Parathyroid adenoma (tissue), 2 donors: ENCODE results near the gene CYB561A3.

ENCODE experiments used
- H2AFZ ChIP-seq: fragments of 300-600 bp; sonication (generic); one replicate; pipeline ENCODE4 v1.7.0; 2017; ENCODE audit warnings: antibody characterized with exemption, mild to moderate bottlenecking
- H3K27ac ChIP-seq: fragments of 300-600 bp; sonication (generic); one replicate; pipeline ENCODE4 v1.7.0; 2017
- H3K27me3 ChIP-seq: fragments of 300-600 bp; sonication (generic); one replicate; pipeline ENCODE4 v1.7.0; 2017; ENCODE audit warnings: low read length; ENCODE audit not compliant: control insufficient read depth, insufficient read depth
- H3K36me3 ChIP-seq: fragments of 300-600 bp; sonication (generic); one replicate; pipeline ENCODE4 v1.7.0; 2017; ENCODE audit warnings: low read length; ENCODE audit not compliant: control insufficient read depth, insufficient read depth
- H3K4me1 ChIP-seq: fragments of 300-600 bp; sonication (generic); one replicate; pipeline ENCODE4 v1.7.0; 2017; ENCODE audit warnings: control low read depth
- H3K4me2 ChIP-seq: fragments of 300-600 bp; sonication (generic); one replicate; pipeline ENCODE4 v1.7.0; 2017; ENCODE audit warnings: low read length
- H3K4me3 ChIP-seq: fragments of 300-600 bp; sonication (generic); one replicate; pipeline ENCODE4 v1.7.0; 2017; ENCODE audit warnings: low read depth, low read length
- H3K79me2 ChIP-seq: fragments of 300-600 bp; sonication (generic); one replicate; pipeline ENCODE4 v1.7.0; 2017; ENCODE audit warnings: control low read depth
- H3K9ac ChIP-seq: fragments of 300-600 bp; sonication (generic); one replicate; pipeline ENCODE4 v1.7.0; 2017; ENCODE audit warnings: mild to moderate bottlenecking
- H3K9me3 ChIP-seq: fragments of 300-600 bp; sonication (generic); one replicate; pipeline ENCODE4 v1.7.0; 2017; ENCODE audit warnings: low read length; ENCODE audit not compliant: control insufficient read depth
- TF ChIP-seq, protein P1 (sequence below): fragments of 300-600 bp; sonication (generic); IDR thresholded peaks from one replicate; pipeline ENCODE4 v1.7.0; 2017; ENCODE audit warnings: antibody characterized with exemption, mild to moderate bottlenecking
- donor health status: primary hyperparathyroidism.

CYB561A3 gene

DNA sequence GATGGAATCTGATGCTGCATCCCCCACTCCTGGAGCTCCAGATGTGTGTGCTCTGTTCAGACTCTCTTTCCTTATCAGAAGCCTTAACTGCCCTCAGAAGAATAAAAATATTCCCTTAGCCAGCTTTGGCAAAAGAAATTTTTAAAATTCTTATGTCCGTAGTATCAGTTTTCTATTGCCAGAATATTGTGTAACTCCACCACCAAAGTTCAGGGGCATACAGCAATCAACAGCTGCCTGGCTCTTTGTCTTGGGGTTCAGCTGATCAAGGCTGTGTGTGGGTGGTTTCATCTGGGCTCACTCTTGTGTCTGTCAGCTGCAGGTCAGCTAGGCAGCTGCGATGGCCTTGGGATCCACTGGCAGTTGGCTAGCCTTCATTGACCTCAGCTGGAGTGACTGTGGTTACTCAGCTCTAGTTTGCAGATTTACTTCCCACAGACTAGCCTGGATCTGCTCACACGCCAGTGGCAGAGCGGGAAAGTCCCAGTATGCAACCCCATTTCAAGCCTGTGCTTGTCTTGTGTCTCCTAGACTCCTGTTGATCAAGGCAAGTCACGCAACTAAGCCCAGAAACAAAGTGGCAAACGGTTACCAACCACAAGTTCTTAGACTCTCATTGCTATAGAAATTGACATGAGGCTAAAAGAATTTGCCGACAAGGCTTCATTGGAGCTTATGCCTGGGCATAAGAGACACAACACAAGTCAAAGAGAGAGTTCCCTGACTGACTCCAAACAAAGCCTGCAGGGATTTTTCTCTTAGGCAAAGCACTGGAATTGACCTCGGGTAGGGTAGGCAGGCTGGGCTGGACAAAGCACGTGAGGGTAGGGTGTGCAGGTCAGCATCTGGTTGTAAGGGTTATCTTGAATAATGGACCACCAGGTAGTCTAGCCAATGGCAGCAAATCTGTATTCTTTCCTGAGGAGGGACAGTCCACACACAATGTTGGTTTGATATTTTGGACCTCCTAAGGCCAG is 8.0 kb upstream of the CYB561A3 start:
- no peaks in the 10 kb centered on the region for H3K79me2 ChIP-seq
- TF ChIP-seq, protein P1, sequence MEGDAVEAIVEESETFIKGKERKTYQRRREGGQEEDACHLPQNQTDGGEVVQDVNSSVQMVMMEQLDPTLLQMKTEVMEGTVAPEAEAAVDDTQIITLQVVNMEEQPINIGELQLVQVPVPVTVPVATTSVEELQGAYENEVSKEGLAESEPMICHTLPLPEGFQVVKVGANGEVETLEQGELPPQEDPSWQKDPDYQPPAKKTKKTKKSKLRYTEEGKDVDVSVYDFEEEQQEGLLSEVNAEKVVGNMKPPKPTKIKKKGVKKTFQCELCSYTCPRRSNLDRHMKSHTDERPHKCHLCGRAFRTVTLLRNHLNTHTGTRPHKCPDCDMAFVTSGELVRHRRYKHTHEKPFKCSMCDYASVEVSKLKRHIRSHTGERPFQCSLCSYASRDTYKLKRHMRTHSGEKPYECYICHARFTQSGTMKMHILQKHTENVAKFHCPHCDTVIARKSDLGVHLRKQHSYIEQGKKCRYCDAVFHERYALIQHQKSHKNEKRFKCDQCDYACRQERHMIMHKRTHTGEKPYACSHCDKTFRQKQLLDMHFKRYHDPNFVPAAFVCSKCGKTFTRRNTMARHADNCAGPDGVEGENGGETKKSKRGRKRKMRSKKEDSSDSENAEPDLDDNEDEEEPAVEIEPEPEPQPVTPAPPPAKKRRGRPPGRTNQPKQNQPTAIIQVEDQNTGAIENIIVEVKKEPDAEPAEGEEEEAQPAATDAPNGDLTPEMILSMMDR = no peak
- no peak overlapping the region for H3K27ac ChIP-seq
- H3K4me1 ChIP-seq = no peaks in the 10 kb centered on the region
- no peaks in the 10 kb centered on the region for H3K36me3 ChIP-seq
- H2AFZ ChIP-seq = no peak overlapping the region
- no peak overlapping the region for H3K4me2 ChIP-seq
- H3K9ac ChIP-seq = no peak overlapping the region
- H3K27me3 ChIP-seq = no peaks in the 10 kb centered on the region
- H3K9me3 ChIP-seq = no peaks in the 10 kb centered on the region
- no peak overlapping the region for H3K4me3 ChIP-seq

DNA sequence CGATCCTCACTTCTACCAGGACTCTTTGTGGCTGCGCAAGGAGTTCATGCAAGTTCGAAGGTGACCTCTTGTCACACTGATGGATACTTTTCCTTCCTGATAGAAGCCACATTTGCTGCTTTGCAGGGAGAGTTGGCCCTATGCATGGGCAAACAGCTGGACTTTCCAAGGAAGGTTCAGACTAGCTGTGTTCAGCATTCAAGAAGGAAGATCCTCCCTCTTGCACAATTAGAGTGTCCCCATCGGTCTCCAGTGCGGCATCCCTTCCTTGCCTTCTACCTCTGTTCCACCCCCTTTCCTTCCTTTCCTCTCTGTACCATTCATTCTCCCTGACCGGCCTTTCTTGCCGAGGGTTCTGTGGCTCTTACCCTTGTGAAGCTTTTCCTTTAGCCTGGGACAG is 7.0 kb upstream of the CYB561A3 start:
- TF ChIP-seq, protein P1 = no peak
- H3K9me3 ChIP-seq = no peaks in the 10 kb centered on the region
- H3K27ac ChIP-seq = no peak overlapping the region
- H3K27me3 ChIP-seq = no peaks in the 10 kb centered on the region
- H2AFZ ChIP-seq = no peak overlapping the region
- H3K36me3 ChIP-seq = no peaks in the 10 kb centered on the region
- H3K9ac ChIP-seq = no peak overlapping the region
- H3K79me2 ChIP-seq = no peaks in the 10 kb centered on the region
- H3K4me3 ChIP-seq = no peak overlapping the region
- no peaks in the 10 kb centered on the region for H3K4me1 ChIP-seq
- H3K4me2 ChIP-seq = no peak overlapping the region

DNA sequence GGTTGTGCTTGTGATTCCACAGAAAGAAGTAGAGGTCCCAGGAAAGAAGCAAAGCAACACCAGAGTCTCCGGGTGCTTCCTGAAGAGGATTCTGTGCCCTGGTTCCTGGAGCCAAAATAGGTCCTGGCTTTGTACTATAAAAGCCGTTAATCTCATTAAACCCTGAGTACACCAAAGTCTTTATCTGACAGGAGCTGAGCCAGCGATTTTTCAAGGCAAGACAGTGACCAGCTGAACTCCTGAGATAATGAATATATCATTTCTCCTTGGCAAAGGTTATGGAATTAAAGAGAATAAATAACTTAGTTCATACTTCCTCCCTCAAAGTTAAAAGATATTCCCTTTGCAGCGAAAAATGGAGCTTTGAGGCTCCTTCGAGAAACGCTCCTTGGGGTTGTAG is 5.7 kb upstream of the CYB561A3 start:
- TF ChIP-seq, protein P1 = no peak

DNA sequence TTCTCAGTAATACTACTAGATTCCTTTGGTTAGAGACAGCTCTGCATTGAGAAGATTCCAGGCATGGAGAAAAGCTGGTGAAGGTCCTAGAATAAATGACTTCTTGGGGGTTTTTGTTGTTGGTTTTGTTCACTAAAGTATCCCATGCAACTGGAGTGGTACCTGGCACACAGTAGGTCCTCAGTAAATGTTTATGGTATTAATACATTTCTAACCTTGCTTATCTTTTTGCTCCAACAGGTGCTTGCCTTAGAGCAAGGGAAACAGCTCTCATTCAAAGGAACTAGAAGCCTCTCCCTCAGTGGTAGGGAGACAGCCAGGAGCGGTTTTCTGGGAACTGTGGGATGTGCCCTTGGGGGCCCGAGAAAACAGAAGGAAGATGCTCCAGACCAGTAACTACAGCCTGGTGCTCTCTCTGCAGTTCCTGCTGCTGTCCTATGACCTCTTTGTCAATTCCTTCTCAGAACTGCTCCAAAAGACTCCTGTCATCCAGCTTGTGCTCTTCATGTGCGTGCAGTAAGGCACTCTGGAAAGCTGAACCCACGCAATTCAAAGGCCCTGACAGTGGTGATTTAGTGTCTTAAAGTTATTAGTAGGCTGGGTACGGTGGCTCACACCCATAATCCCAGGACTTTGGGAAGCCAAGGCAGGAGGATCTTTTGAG is 2.5 kb upstream of the CYB561A3 start:
- TF ChIP-seq, protein P1 = no peak
- H3K9ac ChIP-seq = no peak overlapping the region
- H3K27me3 ChIP-seq = no peaks in the 10 kb centered on the region
- H3K36me3 ChIP-seq = no peaks in the 10 kb centered on the region
- no peaks in the 10 kb centered on the region for H3K4me1 ChIP-seq
- no peaks in the 10 kb centered on the region for H3K79me2 ChIP-seq
- H3K9me3 ChIP-seq = no peaks in the 10 kb centered on the region
- no peak overlapping the region for H3K4me2 ChIP-seq
- no peak overlapping the region for H3K27ac ChIP-seq
- H3K4me3 ChIP-seq = no peak overlapping the region
- H2AFZ ChIP-seq = no peak overlapping the region

More for the DNA sequence above, 5.7 kb upstream of the CYB561A3 start:
- Histone ChIP-seq H3K9ac (no peak overlapping the region), H3K4me2 (no peak overlapping the region), H3K4me3 (no peak overlapping the region), H3K79me2 (no peaks in the 10 kb centered on the region), H2AFZ (no peak overlapping the region), H3K4me1 (no peaks in the 10 kb centered on the region), H3K36me3 (no peaks in the 10 kb centered on the region), H3K9me3 (no peaks in the 10 kb centered on the region), H3K27ac (no peak overlapping the region), H3K27me3 (no peaks in the 10 kb centered on the region)
